HG03520 (cell line): ENCODE results near the gene TMEM220.
"Not testable (repeated sequence)": the region's sequence is repeated elsewhere in the genome, so short reads cannot be mapped to it uniquely, and the experiment has no call there.

Experiments used
- ATAC-seq: cut with Tn5 transposase; IDR thresholded peaks from one replicate; pipeline ENCODE4 v1.9.1; 2021; ENCODE audit warnings: mild to moderate bottlenecking, moderate library complexity; ENCODE audit not compliant: unreplicated experiment

Gene TMEM220

GRCh38 chr17:10731408-10731879, 1.6 kb upstream of the TMEM220 start:
- ATAC-seq: no peak

GRCh38 chr17:10730247-10730646, 424 bp upstream of the TMEM220 start:
- not testable (repeated sequence) for ATAC-seq

- ATAC-seq: no peak
Observed at GRCh38 chr17:10728331-10728892, 1.4 kb downstream of the TMEM220 start.

- no peak for ATAC-seq
Observed at GRCh38 chr17:10727192-10727591, 2.6 kb downstream of the TMEM220 start.

GRCh38 chr17:10726196-10726595, 3.6 kb downstream of the TMEM220 start:
- ATAC-seq: no peak

- ATAC-seq: no peak
Observed at GRCh38 chr17:10725262-10725661, 4.6 kb downstream of the TMEM220 start.

- no peak for ATAC-seq
Observed at GRCh38 chr17:10724546-10725195, 5.2 kb downstream of the TMEM220 start.

- no peak for ATAC-seq
Observed at GRCh38 chr17:10718547-10718946, 11.3 kb downstream of the TMEM220 start.

- no peak for ATAC-seq
Observed at GRCh38 chr17:10716218-10716617, 13.6 kb downstream of the TMEM220 start.

GRCh38 chr17:10713318-10713717, 16.5 kb downstream of the TMEM220 start:
- no peak for ATAC-seq

- ATAC-seq: no peak
Observed at GRCh38 chr17:10705727-10706126, 24.1 kb downstream of the TMEM220 start.

GRCh38 chr17:10702574-10702973, 27.2 kb downstream of the TMEM220 start:
- ATAC-seq: no peak

- no peak for ATAC-seq
Observed at GRCh38 chr17:10699856-10700255, 30.0 kb downstream of the TMEM220 start.

- ATAC-seq: no peak
Observed at GRCh38 chr17:10698096-10698818, 31.6 kb downstream of the TMEM220 start.

GRCh38 chr17:10697092-10698081, 32.4 kb downstream of the TMEM220 start, which contains the start of the genes ADPRM and SCO1:
TSS of gene ADPRM (plus strand) at chr17:10697594. CDS start at chr17:10704927, 7,333 bp downstream.
TSS of gene SCO1 (minus strand) at chr17:10697533. CDS start at chr17:10697507, 26 bp downstream.
- ATAC-seq: peak; percentile 95

GRCh38 chr17:10695875-10696407, 33.9 kb downstream of the TMEM220 start:
- ATAC-seq: not testable (repeated sequence)

GRCh38 chr17:10687499-10687898, 42.3 kb downstream of the TMEM220 start:
- ATAC-seq: no peak

- no peak for ATAC-seq
Observed at GRCh38 chr17:10683853-10684252, 46.0 kb downstream of the TMEM220 start.

GRCh38 chr17:10681866-10682446, 47.9 kb downstream of the TMEM220 start:
- no peak for ATAC-seq

- ATAC-seq: no peak
Observed at GRCh38 chr17:10674704-10675103, 55.1 kb downstream of the TMEM220 start.
